Stomach (tissue), 4 donors: Measurements from ENCODE around the gene HLA-DPA1.

Source experiments
- EP300 ChIP-seq: sonication (generic); formaldehyde crosslinking; IDR thresholded peaks from one replicate; pipeline ENCODE4 v1.6.1; 2017; ENCODE audit warnings: antibody characterized with exemption
- POLR2A ChIP-seq, 4 donors: fragments of 450-650 bp; IDR thresholded peaks; one replicate each; pipeline ENCODE4 v1.6.1; 2016; ENCODE audit warnings: antibody characterized with exemption in 4 of 4, control low read depth in 2 of 4, mild to moderate bottlenecking in 1 of 4, moderate library complexity in 1 of 4
- TF ChIP-seq, protein P1 (sequence below), 7 experiments: fragments of 450-650 bp in 4 of 7; fragments of 200-600 bp in 3 of 7; sonication (generic) in 3 of 7; IDR thresholded peaks; one replicate each; pipeline ENCODE4 v1.5.1; 2016 to 2019; ENCODE audit warnings: antibody characterized with exemption in 7 of 7, control low read depth in 2 of 7, mild to moderate bottlenecking in 1 of 7

DNA sequence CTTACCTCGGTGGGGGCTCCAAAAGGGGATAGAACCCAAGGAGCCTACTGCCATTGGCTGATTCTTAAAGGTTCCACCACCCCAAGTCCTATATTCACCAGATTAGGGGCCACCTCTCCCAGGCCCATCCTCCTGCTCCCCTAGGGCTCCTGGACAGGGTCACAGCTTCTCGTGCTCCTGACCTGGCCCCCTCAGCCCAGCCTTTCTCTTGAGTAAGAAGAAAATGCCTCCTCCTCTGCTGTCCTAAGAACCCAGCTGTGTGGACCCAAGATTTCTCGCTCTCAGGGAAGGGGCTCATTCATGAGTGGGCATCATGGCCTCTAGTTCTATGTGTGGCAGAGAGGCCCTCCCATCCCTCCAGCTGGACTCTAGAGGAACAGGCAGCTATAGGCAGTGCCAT, 18.9 kb upstream of the HLA-DPA1 start:
- TF ChIP-seq POLR2A (IDR thresholded peaks at IDR 0.05) (no peak), EP300 (no peak)
- TF ChIP-seq, protein P1, sequence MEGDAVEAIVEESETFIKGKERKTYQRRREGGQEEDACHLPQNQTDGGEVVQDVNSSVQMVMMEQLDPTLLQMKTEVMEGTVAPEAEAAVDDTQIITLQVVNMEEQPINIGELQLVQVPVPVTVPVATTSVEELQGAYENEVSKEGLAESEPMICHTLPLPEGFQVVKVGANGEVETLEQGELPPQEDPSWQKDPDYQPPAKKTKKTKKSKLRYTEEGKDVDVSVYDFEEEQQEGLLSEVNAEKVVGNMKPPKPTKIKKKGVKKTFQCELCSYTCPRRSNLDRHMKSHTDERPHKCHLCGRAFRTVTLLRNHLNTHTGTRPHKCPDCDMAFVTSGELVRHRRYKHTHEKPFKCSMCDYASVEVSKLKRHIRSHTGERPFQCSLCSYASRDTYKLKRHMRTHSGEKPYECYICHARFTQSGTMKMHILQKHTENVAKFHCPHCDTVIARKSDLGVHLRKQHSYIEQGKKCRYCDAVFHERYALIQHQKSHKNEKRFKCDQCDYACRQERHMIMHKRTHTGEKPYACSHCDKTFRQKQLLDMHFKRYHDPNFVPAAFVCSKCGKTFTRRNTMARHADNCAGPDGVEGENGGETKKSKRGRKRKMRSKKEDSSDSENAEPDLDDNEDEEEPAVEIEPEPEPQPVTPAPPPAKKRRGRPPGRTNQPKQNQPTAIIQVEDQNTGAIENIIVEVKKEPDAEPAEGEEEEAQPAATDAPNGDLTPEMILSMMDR (IDR thresholded peaks at IDR 0.05), result no peak
